ENCODE measurements around the gene IL17RA.
"Not testable (repeated sequence)": the region's sequence is repeated elsewhere in the genome, so short reads cannot be mapped to it uniquely, and the experiment has no call there.

IL17RA gene

GRCh38 chr22:17084554-17085276 is at the start of gene IL17RA:
Gene IL17RA (plus strand): TSS chr22:17085000. CDS start chr22:17085092, 92 bp downstream.
- ATAC-seq (ENCODE audit: insufficient read depth, low read depth) = peak; percentile 83
- Histone ChIP-seq H3K4me2 (ENCODE audit: insufficient read depth, low read length) (peak within 1 kb of the TSS; percentile 81), H3K4me1 (ENCODE audit: insufficient read depth, low read length) (peaks cover 47% of the 10 kb centered on the region), H3K79me2 (ENCODE audit: insufficient read depth, low read length) (peaks cover 37% of the 10 kb centered on the region), H3K9ac (ENCODE audit: low read depth, low read length) (peak within 1 kb of the TSS; percentile 82), H3K36me3 (ENCODE audit: insufficient read depth, low read length) (peaks cover 6% of the 10 kb centered on the region; the same call in 1 of the 2 replicates), H3K27me3 (ENCODE audit: insufficient read depth, low read length, poor library complexity) (no peaks in the 10 kb centered on the region), H2AFZ (ENCODE audit: low read depth, low read length) (peak within 1 kb of the TSS; percentile 89), H3K4me3 (ENCODE audit: low read depth in 1 of 2, low read length in 2 of 2) (peak within 1 kb of the TSS; percentile 27 to 83), H3K27ac (ENCODE audit: low read length) (peak within 1 kb of the TSS; percentile 87), H3K9me3 (ENCODE audit: insufficient read depth, low read length, severe bottlenecking) (no peaks in the 10 kb centered on the region), H4K20me1 (ENCODE audit: insufficient read depth, low read length) (peaks cover 29% of the 10 kb centered on the region)
- no peak for TF ChIP-seq CTCF (IDR thresholded peaks at IDR 0.05; ENCODE audit: borderline replicate concordance, extremely low read depth, low read length, poor library complexity, severe bottlenecking)
- no peak for TF ChIP-seq EZH2 (IDR thresholded peaks at IDR 0.05; ENCODE audit: borderline replicate concordance, low read depth, low read length, severe bottlenecking)
- DNase-seq = peak; percentile 96

GRCh38 chr22:17035246-17035645 is 49.6 kb upstream of the IL17RA start:
- H2AFZ ChIP-seq (ENCODE audit: low read depth, low read length) = no peak overlapping the region
- no peaks in the 10 kb centered on the region for H3K27me3 ChIP-seq (ENCODE audit: insufficient read depth, low read length, poor library complexity)
- H3K79me2 ChIP-seq (ENCODE audit: insufficient read depth, low read length) = no peaks in the 10 kb centered on the region
- no peaks in the 10 kb centered on the region for H4K20me1 ChIP-seq (ENCODE audit: insufficient read depth, low read length)
- H3K9me3 ChIP-seq (ENCODE audit: insufficient read depth, low read length, severe bottlenecking) = no peaks in the 10 kb centered on the region
- no peak overlapping the region for H3K9ac ChIP-seq (ENCODE audit: low read depth, low read length)
- H3K4me1 ChIP-seq (ENCODE audit: insufficient read depth, low read length) = no peaks in the 10 kb centered on the region
- H3K4me2 ChIP-seq (ENCODE audit: insufficient read depth, low read length) = no peak overlapping the region
- H3K36me3 ChIP-seq (ENCODE audit: insufficient read depth, low read length) = no peaks in the 10 kb centered on the region
- no peak for DNase-seq
- no peak for TF ChIP-seq EZH2 (IDR thresholded peaks at IDR 0.05; ENCODE audit: borderline replicate concordance, low read depth, low read length, severe bottlenecking)
- TF ChIP-seq CTCF (IDR thresholded peaks at IDR 0.05; ENCODE audit: borderline replicate concordance, extremely low read depth, low read length, poor library complexity, severe bottlenecking) = no peak
- no peak for ATAC-seq (ENCODE audit: insufficient read depth, low read depth)
- no peak overlapping the region for H3K27ac ChIP-seq (ENCODE audit: low read length)
- no peak overlapping the region for H3K4me3 ChIP-seq (ENCODE audit: low read depth in 1 of 2, low read length in 2 of 2)

- H3K36me3 ChIP-seq (ENCODE audit: insufficient read depth, low read length); H2AFZ ChIP-seq (ENCODE audit: low read depth, low read length); H4K20me1 ChIP-seq (ENCODE audit: insufficient read depth, low read length); H3K4me1 ChIP-seq (ENCODE audit: insufficient read depth, low read length); H3K27me3 ChIP-seq (ENCODE audit: insufficient read depth, low read length, poor library complexity); H3K79me2 ChIP-seq (ENCODE audit: insufficient read depth, low read length); H3K9me3 ChIP-seq (ENCODE audit: insufficient read depth, low read length, severe bottlenecking); DNase-seq; H3K4me2 ChIP-seq (ENCODE audit: insufficient read depth, low read length); H3K9ac ChIP-seq (ENCODE audit: low read depth, low read length); H3K27ac ChIP-seq (ENCODE audit: low read length); ATAC-seq (ENCODE audit: insufficient read depth, low read depth); H3K4me3 ChIP-seq (ENCODE audit: low read depth in 1 of 2, low read length in 2 of 2): not testable (repeated sequence)
Measured at GRCh38 chr22:17035976-17036841, 48.6 kb upstream of the IL17RA start.

GRCh38 chr22:17036842-17037711 is 47.7 kb upstream of the IL17RA start:
- not testable (repeated sequence) for H3K4me2 ChIP-seq (ENCODE audit: insufficient read depth, low read length); H3K27ac ChIP-seq (ENCODE audit: low read length); H2AFZ ChIP-seq (ENCODE audit: low read depth, low read length); H3K4me3 ChIP-seq (ENCODE audit: low read depth in 1 of 2, low read length in 2 of 2); H3K4me1 ChIP-seq (ENCODE audit: insufficient read depth, low read length); H3K27me3 ChIP-seq (ENCODE audit: insufficient read depth, low read length, poor library complexity); H4K20me1 ChIP-seq (ENCODE audit: insufficient read depth, low read length); H3K9me3 ChIP-seq (ENCODE audit: insufficient read depth, low read length, severe bottlenecking); H3K9ac ChIP-seq (ENCODE audit: low read depth, low read length); DNase-seq; H3K36me3 ChIP-seq (ENCODE audit: insufficient read depth, low read length); H3K79me2 ChIP-seq (ENCODE audit: insufficient read depth, low read length)
- ATAC-seq (ENCODE audit: insufficient read depth, low read depth) = 0 out of 3 replicates have a peak, but pooled peaks have one; percentile 24

All from DND-41 (cell line).